NCI-H82 treated with DMSO at 0.1 percent for 48 hours (cell line): Measurements from ENCODE around the gene ZNF583.
A peak's percentile ranks its signal among the peaks of the same experiment; 100 is the strongest.

ENCODE experiments used
- DNase-seq: peaks from one replicate; lab custom pipeline; 2025; ENCODE audit not compliant: unreplicated experiment; lab: John Stamatoyannopoulos, UW

ZNF583 gene

GRCh38 chr19:56403764-56404704, at the start of gene ZNF583:
ZNF583 (plus strand) TSS chr19:56404332; CDS start chr19:56407115, 2,783 bp downstream.
- DNase-seq, result peak; percentile 68

GRCh38 chr19:56355517-56355916, 48.6 kb upstream of the ZNF583 start:
- DNase-seq, result no peak

- no peak for DNase-seq
These were observed 47.2 kb upstream of the ZNF583 start for GRCh38 chr19:56356944-56357343.

GRCh38 chr19:56360841-56361240, 43.3 kb upstream of the ZNF583 start:
- no peak for DNase-seq

- peak; percentile 81 for DNase-seq
These were observed 36.1 kb upstream of the ZNF583 start for GRCh38 chr19:56367829-56368711.

GRCh38 chr19:56369886-56370676, 34.1 kb upstream of the ZNF583 start:
- DNase-seq, result no peak

GRCh38 chr19:56372281-56372680, 31.9 kb upstream of the ZNF583 start:
- DNase-seq, result no peak

GRCh38 chr19:56377105-56377924, 26.8 kb upstream of the ZNF583 start:
- DNase-seq, result no peak

GRCh38 chr19:56383826-56384605, 20.1 kb upstream of the ZNF583 start:
- no peak for DNase-seq

GRCh38 chr19:56393119-56394012, 10.8 kb upstream of the ZNF583 start, which contains the start of gene ZNF582:
ZNF582 (minus strand) TSS chr19:56393534; CDS start chr19:56391752, 1,782 bp downstream.
- DNase-seq, result peak; percentile 72

GRCh38 chr19:56398809-56399208, 5.3 kb upstream of the ZNF583 start:
- DNase-seq, result no peak

GRCh38 chr19:56400485-56400884, 3.6 kb upstream of the ZNF583 start:
- no peak for DNase-seq

- DNase-seq, result no peak
These were observed 871 bp upstream of the ZNF583 start for GRCh38 chr19:56403261-56403660.

GRCh38 chr19:56404705-56405056, 549 bp downstream of the ZNF583 start:
- no peak for DNase-seq

- DNase-seq, result no peak
These were observed 930 bp downstream of the ZNF583 start for GRCh38 chr19:56405062-56405461.

- no peak for DNase-seq
These were observed 19.3 kb downstream of the ZNF583 start for GRCh38 chr19:56423276-56423984.

GRCh38 chr19:56423985-56424353, 19.8 kb downstream of the ZNF583 start:
- DNase-seq, result no peak
